Umbilical cord (tissue), 2 donors: ENCODE data around the gene RALY. TPM values are rescaled to one million over a fixed set of nuclear protein-coding genes. Genes with fewer than 3 reads are reported as not detected.

Experiments
- DNase-seq: peaks from one replicate; pipeline ENCODE4 v3.0.0-alpha.2; 2015; ENCODE audit warnings: low spot score
- total RNA-seq: library from RNA; depleted of rRNA; stranded (reverse); fragments of >200 nt; gene quantifications from one replicate; pipeline ENCODE4 v1.2.3, GENCODE V29; 2014; ENCODE audit warnings: low replicate concordance; ENCODE audit not compliant: insufficient read depth

The RALY gene
- total RNA-seq: 68.4 TPM

DNA sequence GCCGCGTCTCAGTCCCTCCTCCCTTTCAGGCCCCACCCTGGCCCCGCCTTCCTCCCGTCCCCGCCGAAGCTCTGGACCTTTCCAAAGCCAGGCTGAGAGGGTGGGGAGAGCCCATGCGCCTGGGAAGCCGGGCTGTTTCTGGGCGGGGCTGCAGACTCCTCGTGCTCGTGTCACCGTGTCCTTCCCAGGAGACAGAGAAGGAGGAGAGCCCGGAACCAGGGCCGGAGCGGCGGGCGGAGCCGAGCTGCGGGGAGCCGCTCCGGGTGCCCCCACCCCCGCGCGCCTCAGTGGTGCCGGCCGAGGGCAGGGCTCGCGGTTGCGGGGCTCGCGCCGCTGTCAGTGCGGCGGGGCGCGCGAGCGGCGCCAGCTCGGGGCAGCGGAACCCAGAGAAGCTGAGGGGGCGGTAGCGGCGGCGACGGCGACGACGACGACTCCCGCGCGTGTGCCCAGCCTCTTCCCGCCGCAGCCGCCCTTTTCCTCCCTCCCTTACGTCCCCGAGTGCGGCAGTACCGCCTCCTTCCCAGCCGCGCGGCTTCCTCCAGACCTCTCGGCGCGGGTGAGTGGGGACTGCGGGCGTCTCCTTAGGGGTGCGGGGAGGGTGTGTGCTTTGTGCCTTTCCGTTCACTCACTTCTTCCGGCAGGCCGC lies at the start of gene RALY:
Gene RALY, plus strand, starts transcription at position 336 of the 646 bp plus-strand sequence. CDS start 78,164 bp downstream, outside the sequence.
- no peak for DNase-seq

DNA sequence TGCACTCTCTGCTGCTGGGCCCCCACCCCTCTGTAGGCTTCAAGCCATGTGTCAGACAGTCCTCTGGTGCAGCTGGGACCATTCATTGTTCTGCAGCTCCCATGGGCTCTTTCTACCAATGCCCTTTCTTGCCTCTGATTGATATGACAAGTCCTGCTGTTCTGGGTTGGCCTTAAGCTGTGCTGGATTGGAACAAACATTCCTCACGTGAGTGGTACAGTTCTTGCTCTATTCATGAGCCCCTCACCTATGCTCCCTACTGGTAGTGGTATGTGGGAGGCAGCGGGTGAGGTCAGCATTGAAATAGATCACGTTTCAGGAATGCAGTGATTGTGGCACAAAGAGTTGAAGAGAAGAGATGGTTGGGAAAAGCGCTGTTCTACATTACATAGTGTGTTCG lies 48.8 kb upstream of the RALY start:
- DNase-seq: no peak

GRCh38 chr20:33945391-33946081 lies 48.2 kb upstream of the RALY start:
- no peak for DNase-seq

DNA sequence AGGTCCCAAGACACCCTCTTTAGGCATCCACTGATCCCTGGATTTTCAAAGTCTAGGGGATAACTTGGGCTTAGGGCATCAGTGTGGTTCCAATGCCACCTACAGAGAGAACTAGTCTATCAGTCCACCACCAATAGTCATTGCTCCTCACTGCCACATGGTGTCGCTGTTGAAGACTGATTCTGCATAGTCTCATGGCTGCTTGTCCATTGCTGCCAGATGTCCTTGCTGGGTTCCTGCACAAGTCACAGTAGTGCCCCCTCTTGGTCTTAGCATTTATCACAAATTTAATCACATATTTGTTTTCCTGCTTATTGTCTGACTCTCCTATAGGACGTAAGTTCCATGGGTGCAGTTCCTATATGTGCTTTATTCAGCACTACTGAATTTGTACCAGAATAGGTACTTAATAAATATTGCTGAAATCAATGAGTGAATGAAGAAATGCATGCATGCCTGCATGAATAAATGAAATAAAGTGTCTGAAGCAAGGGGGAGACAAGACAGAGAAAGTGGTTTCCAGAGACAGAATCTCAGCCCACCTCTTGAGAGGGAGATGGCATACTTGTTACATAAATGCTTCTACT lies 45.9 kb upstream of the RALY start:
- DNase-seq: no peak

DNA sequence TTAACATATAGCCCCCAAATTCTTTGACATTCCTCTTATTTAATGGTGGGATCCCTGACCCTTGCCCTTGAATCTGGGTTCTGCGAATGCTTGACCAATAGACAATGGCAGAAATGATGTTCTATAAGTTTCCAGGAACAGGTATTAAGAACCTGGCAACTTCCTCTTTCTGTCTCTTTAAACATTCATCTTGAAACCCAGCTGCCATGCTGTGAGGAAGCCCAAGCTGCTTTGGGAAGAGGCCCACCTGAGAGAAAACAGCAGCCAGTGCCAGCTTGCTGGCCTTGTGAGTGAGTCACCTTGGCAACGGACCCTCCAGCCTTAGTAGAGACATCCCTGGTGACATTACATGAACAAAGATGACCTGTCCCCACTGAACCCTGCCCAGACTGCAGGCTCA lies 45.2 kb upstream of the RALY start:
- DNase-seq: no peak

DNA sequence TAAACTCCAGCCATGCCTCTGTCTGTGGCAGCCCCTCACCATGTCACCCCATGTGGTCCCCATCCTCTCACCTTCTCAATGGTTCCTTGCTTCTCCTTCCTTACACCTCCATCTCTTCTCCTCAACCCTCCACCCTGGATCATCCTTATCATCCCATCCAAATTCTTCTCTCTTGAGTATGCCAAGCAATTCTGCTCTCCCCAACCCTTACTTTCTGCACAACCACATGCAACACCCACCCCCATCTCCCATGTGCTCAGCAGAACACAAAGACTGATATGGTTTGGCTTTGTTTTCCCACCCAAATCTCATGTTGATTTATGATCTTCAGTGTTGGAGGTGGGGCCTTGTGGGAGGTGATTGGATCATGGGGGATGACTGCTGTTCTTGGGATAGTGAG lies 42.5 kb upstream of the RALY start:
- no peak for DNase-seq

GRCh38 chr20:33954504-33954903 lies 39.2 kb upstream of the RALY start:
- no peak for DNase-seq

- no peak for DNase-seq
These were observed 30.0 kb upstream of the RALY start for GRCh38 chr20:33963751-33964150.

DNA sequence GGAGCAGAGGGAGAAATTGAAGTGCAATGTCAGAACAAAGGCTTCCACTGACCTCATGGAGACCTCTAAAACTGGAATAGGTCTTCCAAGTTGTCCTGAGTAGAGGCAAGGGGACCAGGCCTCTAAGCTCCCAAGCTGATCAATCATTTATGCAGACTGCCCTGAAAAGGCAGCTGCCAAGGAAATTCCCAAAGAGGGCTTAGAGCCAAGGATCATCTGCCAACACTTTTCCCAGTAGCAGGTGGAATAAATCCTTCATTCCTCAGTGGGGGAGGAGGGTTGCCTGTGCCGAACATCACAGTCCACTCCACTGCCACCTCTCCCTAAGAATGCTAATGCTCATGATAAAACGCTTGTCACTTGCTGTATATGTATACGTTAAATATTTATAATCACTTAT lies 29.3 kb upstream of the RALY start:
- DNase-seq: no peak

DNA sequence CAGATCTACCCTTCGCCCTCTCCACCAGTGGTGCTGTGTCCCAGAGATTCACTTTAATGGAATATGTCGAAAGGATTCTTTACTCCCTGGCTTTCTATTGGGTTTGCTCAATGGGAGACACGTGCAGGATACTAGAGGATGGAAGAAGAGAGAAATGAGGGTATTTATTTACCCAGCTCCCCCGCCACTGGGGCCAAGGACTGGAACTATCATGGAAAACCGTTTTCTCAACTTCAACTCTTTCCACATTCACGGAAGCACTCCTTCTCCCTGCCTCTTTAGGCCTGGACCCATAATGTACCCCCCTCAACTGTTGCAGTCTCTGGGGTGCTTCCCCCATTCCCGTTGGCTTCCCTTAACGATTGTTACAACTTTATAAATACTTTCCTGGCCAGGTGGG lies 26.6 kb upstream of the RALY start:
- no peak for DNase-seq

- no peak for DNase-seq
These were observed 24.1 kb upstream of the RALY start for GRCh38 chr20:33969563-33969962.

DNA sequence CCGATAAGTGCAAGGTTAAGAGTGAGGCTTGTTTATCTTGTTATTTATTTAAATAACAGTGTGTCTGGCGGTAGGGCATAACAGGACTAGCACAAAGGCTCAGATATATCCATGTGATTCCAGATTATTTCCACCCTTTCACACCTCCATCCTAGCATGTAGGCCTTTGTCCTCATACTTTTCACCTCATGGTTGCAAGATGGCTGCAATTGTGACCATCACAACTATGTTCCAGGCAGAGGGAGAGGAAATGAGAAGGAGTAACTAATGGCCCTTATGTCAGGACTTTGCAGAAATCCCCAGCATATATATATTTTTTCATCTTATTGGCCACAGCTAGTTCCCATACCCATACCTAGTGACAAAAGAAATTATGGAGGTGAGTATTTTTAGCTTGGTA lies 23.5 kb upstream of the RALY start:
- DNase-seq: no peak

DNA sequence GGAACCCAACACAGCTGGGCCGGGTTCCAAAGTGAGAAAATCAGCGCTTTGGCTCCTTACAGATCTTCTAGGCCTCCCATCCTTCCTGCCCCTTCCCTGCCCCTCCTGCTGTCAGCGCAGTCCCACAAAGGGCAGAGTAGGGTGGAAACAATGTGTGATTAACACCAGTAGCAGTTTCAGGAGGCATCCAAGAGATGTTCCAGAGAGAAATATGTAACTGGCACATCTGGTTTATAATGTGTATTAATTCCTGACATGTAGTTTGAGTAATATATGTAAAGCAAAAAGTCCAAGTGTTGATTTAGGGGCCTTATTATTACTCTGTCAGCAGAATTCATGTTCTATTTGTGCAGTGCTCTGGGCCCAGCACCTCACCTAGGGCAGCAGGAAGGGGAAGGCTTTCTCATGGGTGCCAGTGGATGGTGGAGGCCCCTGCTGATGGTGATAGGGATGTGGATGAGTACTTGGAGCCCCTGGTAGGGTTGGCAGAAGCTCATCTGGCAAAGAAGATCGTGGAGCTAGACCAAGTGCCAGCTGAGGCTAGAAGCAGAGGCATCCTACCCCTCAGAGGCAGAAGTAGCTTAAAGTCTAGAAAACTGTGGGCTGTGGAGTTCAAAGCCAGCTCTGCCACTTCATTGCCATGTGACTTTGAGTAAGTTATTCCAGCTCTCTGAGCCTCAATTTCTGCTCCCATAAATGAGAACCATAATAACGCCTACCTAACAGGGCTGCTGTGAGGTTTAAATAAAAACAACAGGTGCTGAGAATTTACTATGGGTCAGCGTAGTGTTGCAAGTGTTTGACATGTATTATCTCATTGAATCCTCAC lies 22.4 kb upstream of the RALY start:
- DNase-seq: no peak

GRCh38 chr20:33976959-33977358 lies 16.8 kb upstream of the RALY start:
- no peak for DNase-seq

GRCh38 chr20:33977535-33977934 lies 16.2 kb upstream of the RALY start:
- DNase-seq: no peak

DNA sequence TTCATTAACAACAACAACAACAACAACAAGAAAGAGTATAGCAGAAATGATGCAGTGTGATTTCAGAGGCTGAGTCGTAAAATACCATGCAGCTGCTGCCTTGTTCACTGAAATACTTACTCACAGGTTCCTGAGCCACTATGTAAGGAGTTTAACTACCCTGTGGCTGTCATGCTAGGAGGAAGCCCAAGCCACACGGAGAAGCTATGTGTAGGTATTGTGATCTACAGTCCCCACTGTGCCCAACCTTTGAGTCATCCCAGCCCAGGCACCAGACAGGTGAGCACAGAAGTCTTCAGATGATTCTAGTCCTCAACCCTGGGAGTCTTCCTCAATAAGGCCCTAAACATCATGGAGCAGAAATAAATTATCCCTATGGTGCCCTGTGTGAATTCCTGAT lies 14.6 kb upstream of the RALY start:
- no peak for DNase-seq

DNA sequence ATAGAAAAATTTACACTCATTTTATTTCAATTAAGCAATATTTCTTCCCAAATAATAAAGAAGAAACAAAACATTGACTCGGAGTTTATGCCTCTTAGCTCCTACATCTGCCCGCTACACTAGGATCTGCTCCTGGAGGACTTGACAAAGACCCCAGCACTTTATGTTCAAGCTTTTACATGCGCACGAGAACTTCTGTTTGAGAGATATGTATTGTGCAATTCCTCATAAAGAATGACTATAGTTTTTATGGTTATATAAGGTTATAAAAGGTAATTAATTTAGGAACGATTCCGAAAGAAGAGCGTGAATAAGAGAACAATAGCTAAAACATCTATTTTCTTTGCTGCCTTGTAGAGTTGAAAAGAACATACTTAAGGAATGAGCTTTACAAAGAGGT lies 12.4 kb upstream of the RALY start:
- no peak for DNase-seq

DNA sequence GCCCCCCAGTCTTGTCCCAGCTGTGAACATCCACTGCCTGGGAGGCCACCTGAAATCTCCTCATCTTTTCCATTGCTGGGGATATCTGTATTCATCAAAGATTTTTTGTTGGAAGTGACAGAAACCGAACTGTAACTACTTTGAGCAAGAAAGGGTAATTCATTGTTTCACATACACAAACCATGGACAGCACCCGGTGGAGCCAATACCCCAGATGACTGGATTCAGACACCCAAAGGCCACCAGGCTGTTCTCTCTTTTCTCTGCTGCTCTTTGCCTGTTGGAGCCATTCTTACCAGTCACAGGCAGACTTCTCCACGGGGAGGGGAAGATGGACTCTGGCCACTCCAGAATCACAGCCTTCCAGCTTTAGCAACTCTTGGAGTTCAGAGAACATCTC lies 11.7 kb upstream of the RALY start:
- DNase-seq: no peak

- DNase-seq: no peak
These were observed 10.3 kb upstream of the RALY start for GRCh38 chr20:33983371-33983770.

DNA sequence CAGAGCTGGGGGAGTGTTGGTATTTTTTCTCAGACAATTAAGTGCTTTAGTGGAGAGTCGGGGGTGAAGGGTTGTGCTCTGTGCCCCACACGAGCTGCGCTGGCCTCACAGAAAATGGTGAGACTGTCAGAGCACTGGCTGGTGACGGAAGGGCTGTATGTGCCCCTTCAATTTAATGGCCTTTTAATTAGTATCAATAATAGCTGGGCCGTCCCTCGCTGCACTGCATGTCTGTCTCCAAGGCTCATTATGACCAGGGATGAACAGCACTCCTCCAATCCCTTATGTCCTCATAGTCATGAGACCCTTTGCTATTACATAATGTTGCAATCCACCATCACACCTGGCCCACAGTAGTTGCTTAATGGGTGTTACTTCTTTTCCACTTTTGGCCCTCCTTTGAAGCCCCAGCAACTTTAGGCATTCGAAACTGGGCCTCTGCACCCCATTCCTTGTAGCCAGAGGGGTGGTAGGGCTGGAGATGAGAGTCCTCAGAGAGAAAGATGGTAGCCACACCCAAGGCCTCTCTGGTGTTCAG lies 9.5 kb upstream of the RALY start:
- no peak for DNase-seq

DNA sequence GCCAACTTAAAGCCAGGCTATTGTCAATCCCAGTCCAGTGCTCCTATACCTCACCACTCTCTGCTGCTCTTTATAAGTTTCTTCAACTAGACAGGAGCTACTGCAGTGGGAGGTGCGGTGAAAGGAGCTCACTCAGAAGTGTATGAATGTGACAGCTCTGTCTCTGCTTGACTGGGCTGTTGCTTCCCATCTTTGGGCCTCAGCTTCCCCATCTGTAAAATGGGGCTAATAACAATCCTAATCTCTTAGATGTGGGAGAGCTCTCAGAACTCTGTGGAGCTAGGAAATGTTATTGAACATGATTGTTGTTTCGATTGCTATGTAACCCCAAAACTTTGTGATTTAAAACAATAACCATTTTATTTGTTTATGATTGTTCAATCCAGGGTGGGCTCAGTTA lies 8.4 kb upstream of the RALY start:
- no peak for DNase-seq

- no peak for DNase-seq
These were observed 7.9 kb upstream of the RALY start for GRCh38 chr20:33985830-33986229.
